GM12801 (cell line): ENCODE data around the gene FGD4.

Source experiments
- CTCF ChIP-seq: IDR thresholded peaks from one replicate; pipeline ENCODE4 v1.5.1; 2011; ENCODE audit warnings: control low read depth; ENCODE audit not compliant: insufficient read length; ENCODE audit errors: extremely low read depth

The FGD4 gene

GRCh38 chr12:32494656-32495055 lies 95.3 kb downstream of the FGD4 start:
- no peak for TF ChIP-seq CTCF

GRCh38 chr12:32496946-32497345 lies 97.6 kb downstream of the FGD4 start:
- TF ChIP-seq CTCF = no peak

GRCh38 chr12:32497864-32498263 lies 98.5 kb downstream of the FGD4 start:
- TF ChIP-seq CTCF = no peak

- no peak for TF ChIP-seq CTCF
Observed at GRCh38 chr12:32499048-32499447, 99.7 kb downstream of the FGD4 start.

GRCh38 chr12:32501835-32502333 lies 102.5 kb downstream of the FGD4 start:
- no peak for TF ChIP-seq CTCF

- TF ChIP-seq CTCF = no peak
Observed at GRCh38 chr12:32502693-32503502, 103.5 kb downstream of the FGD4 start.

GRCh38 chr12:32503730-32504129 lies 104.4 kb downstream of the FGD4 start:
- TF ChIP-seq CTCF = no peak
